ENCODE data around the gene CIC. TPM values are rescaled to one million over a fixed set of nuclear protein-coding genes. Genes with fewer than 3 reads are reported as not detected.
A peak's percentile ranks its signal among the peaks of the same experiment; 100 is the strongest.

CIC gene
- total RNA-seq, 4 donors from 2014 or later = 25.1 to 54.9 (median 27.9) TPM

DNA sequence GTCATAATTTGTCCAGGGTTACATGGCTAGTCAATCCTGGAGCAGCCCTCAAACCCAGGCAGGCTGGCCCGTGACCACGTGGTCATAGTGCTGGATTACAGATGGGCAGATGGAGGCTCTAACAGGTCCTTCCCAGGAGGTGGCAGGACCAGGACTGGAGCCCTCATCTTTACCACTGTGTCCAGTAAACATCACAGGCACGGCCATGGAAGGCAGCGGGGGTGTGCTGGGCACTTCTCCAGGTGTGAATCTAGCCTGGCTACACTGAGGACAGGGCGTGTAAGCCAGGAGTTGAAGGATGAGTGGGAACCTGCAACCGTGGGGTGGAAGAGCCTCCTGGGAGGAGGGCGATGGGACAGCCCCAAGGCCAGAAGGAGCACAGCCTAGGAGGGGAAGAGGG lies 6.1 kb downstream of the CIC start:
- intact Hi-C loops (cut with DNase I) = no loop called here
- WGBS, 2 donors = 59% methylated on average over 5 to 7 of the region's 7 CpGs
- peaks cover 48 to 91% (median 71%) of the 10 kb centered on the region in 3 donors for H3K4me1 ChIP-seq
- no peak for TF ChIP-seq CTCF (IDR thresholded peaks at IDR 0.05)
- no peak for TF ChIP-seq POLR2A (IDR thresholded peaks at IDR 0.05)
- peak overlapping the region in 2 of 4 donors; percentile 16 to 98 for H3K27ac ChIP-seq
- no peak for DNase-seq
- no peaks in the 10 kb centered on the region for H3K9me3 ChIP-seq
- H3K36me3 ChIP-seq = peaks cover 23 to 53% (median 30%) of the 10 kb centered on the region in 3 donors
- no peaks in the 10 kb centered on the region for H3K27me3 ChIP-seq
- H3K4me3 ChIP-seq = no peak overlapping the region

DNA sequence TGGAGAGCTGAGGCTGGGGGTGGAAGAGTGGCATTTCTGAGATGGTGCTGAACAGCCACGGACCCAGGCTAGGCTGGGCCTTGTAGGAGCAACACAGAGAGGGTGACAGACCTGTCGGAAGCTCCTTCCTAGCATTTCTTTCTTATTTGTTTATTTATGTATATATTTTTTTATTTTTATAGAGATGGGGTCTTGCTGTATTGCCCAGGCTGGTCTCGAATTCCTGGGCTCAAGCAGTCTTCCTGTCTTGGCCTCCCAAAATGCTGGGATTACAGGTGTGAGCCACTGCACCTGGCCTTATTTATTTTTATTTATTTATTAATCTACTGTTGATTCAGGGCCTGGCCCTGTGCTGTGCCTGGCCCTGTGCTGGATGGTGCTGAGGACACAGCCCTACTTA lies 6.5 kb downstream of the CIC start:
- no peak for DNase-seq
- intact Hi-C loops (cut with DNase I) = no loop called here
- peak overlapping the region in 2 of 4 donors; percentile 98 to 99 for H3K27ac ChIP-seq
- TF ChIP-seq CTCF (IDR thresholded peaks at IDR 0.05) (no peak), POLR2A (IDR thresholded peaks at IDR 0.05) (no peak)
- H3K27me3 ChIP-seq = no peaks in the 10 kb centered on the region
- peaks cover 23 to 53% (median 30%) of the 10 kb centered on the region in 3 donors for H3K36me3 ChIP-seq
- no peak overlapping the region for H3K4me3 ChIP-seq
- H3K9me3 ChIP-seq = no peaks in the 10 kb centered on the region
- peaks cover 45 to 91% (median 67%) of the 10 kb centered on the region in 3 donors for H3K4me1 ChIP-seq
- 84 to 88% methylated on average over 3 of the region's 3 CpGs for WGBS, 2 donors

- intact Hi-C loops (cut with DNase I) = no loop called here
- WGBS, 2 donors = 24 to 71% methylated on average over 1 to 3 of the region's 3 CpGs
- peaks cover 23 to 53% (median 30%) of the 10 kb centered on the region in 3 donors for H3K36me3 ChIP-seq
- H3K9me3 ChIP-seq = no peaks in the 10 kb centered on the region
- TF ChIP-seq CTCF (IDR thresholded peaks at IDR 0.05) = no peak
- TF ChIP-seq POLR2A (IDR thresholded peaks at IDR 0.05) = no peak
- H3K27me3 ChIP-seq = no peaks in the 10 kb centered on the region
- no peak for DNase-seq
- H3K4me1 ChIP-seq = peaks cover 45 to 91% (median 64%) of the 10 kb centered on the region in 3 donors
- no peak overlapping the region for H3K4me3 ChIP-seq
- peak overlapping the region; percentile 84 to 99 (median 96) for H3K27ac ChIP-seq
These were observed 7.2 kb downstream of the CIC start for GRCh38 chr19:42276284-42276683.

- intact Hi-C loops (cut with DNase I) = no loop called here
- H3K27ac ChIP-seq = peak overlapping the region; percentile 84 to 99 (median 96)
- no peak overlapping the region for H3K4me3 ChIP-seq
- no peaks in the 10 kb centered on the region for H3K27me3 ChIP-seq
- DNase-seq = no peak
- TF ChIP-seq POLR2A (IDR thresholded peaks at IDR 0.05) (no peak), CTCF (IDR thresholded peaks at IDR 0.05) (no peak)
- 18 to 35% methylated on average over 2 to 3 of the region's 4 CpGs for WGBS, 2 donors
- H3K36me3 ChIP-seq = peaks cover 23 to 50% (median 30%) of the 10 kb centered on the region in 3 donors
- H3K4me1 ChIP-seq = peaks cover 49 to 91% (median 64%) of the 10 kb centered on the region in 3 donors
- no peaks in the 10 kb centered on the region for H3K9me3 ChIP-seq
These were observed 7.8 kb downstream of the CIC start for GRCh38 chr19:42276821-42277220.

DNA sequence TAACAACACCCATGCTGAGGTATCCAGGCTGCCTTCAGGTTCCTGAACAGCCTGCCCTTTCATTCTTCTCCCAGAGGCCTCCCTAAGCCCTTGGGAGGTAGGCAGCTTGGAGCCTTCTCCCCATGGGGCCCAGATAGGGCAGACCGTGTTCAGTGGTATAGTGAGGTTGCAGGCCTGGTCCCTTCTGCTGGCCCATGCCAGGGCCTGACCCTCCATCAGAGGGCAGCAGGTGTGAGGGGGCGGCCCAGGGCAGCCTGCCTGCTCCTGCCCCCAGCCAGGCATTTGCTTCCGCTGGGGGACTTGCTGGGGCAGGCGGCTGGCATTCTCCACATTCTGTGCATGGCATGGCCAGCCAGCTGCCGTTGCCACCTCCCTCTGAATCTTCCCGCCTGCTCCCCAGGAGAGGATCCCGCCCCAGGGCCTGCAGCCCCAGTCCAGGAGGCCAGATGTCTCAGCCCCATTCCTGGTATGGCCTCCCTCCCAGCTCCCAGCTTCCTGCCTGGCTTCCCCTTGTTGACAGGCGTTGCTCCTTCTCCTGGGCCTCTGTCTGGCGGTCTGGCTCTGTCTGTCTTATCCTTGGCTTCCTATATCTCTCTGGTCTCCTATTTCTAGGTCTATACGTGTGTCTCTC lies 8.9 kb downstream of the CIC start:
- TF ChIP-seq POLR2A (IDR thresholded peaks at IDR 0.05) (no peak), CTCF (IDR thresholded peaks at IDR 0.05) (no peak)
- H3K4me1 ChIP-seq = peaks cover 61 to 94% (median 74%) of the 10 kb centered on the region in 3 donors
- H3K4me3 ChIP-seq = peak overlapping the region in 2 of 4 donors; percentile 2 to 4
- peaks cover 12 to 39% (median 18%) of the 10 kb centered on the region in 3 donors for H3K36me3 ChIP-seq
- no peaks in the 10 kb centered on the region for H3K27me3 ChIP-seq
- DNase-seq = no peak
- H3K9me3 ChIP-seq = no peaks in the 10 kb centered on the region
- intact Hi-C loops (cut with DNase I) = no loop called here
- peak overlapping the region; percentile 84 to 99 (median 96) for H3K27ac ChIP-seq
- WGBS, 2 donors = 28% methylated on average over 5 to 6 of the region's 10 CpGs

Data from esophagus squamous epithelium (tissue), 5 donors.